H9 (cell line): ENCODE results near the gene ARHGAP5. TPM values are rescaled to one million over a fixed set of nuclear protein-coding genes. Genes with fewer than 3 reads are reported as not detected.

Source experiments
- DNase-seq: peaks from one replicate; pipeline ENCODE4 v3.0.0-alpha.2; 2017
- H2AFZ ChIP-seq: one replicate; pipeline ENCODE4 v1.6.1; 2013; ENCODE audit warnings: mild to moderate bottlenecking, low read length, control low read depth, moderate library complexity
- H2AK5ac ChIP-seq: 2 replicates; pipeline ENCODE4 v1.6.1; 2013; ENCODE audit warnings: low read length, control low read depth, mixed read lengths; ENCODE audit not compliant: insufficient read length
- H2BK120ac ChIP-seq: one replicate; pipeline ENCODE4 v1.6.1; 2013; ENCODE audit warnings: low read depth, mild to moderate bottlenecking, low read length, control low read depth, inconsistent platforms; ENCODE audit not compliant: poor library complexity, severe bottlenecking
- H2BK12ac ChIP-seq: 2 replicates; pipeline ENCODE4 v1.6.1; 2013; ENCODE audit warnings: low read length, control low read depth, mixed read lengths, low read depth; ENCODE audit not compliant: insufficient read length
- H2BK15ac ChIP-seq: 2 replicates; pipeline ENCODE4 v1.6.1; 2013; ENCODE audit warnings: low read depth, low read length, control low read depth
- H2BK20ac ChIP-seq: one replicate; pipeline ENCODE4 v1.6.1; 2013; ENCODE audit warnings: low read depth, mild to moderate bottlenecking, low read length, control low read depth, inconsistent platforms; ENCODE audit not compliant: poor library complexity, severe bottlenecking
- H2BK5ac ChIP-seq: 2 replicates; pipeline ENCODE4 v1.6.1; 2013; ENCODE audit warnings: low read length, control low read depth, mixed read lengths; ENCODE audit not compliant: insufficient read length
- H3K14ac ChIP-seq: 2 replicates; pipeline ENCODE4 v1.6.1; 2013; ENCODE audit warnings: low read length, control low read depth; ENCODE audit not compliant: insufficient read depth
- H3K18ac ChIP-seq: 2 replicates; pipeline ENCODE4 v1.6.1; 2013; ENCODE audit warnings: low read depth, mild to moderate bottlenecking, mixed read lengths, low read length, control low read depth; ENCODE audit not compliant: insufficient read length
- H3K23ac ChIP-seq: 2 replicates; pipeline ENCODE4 v1.6.1; 2013; ENCODE audit warnings: low read length, control low read depth, mixed read lengths, low read depth; ENCODE audit not compliant: insufficient read length
- H3K23me2 ChIP-seq: 2 replicates; pipeline ENCODE4 v1.6.1; 2013; ENCODE audit warnings: low read depth, mild to moderate bottlenecking, mixed read lengths, low read length, control low read depth; ENCODE audit not compliant: insufficient read length, poor library complexity, severe bottlenecking
- H3K27ac ChIP-seq: 2 replicates; pipeline ENCODE4 v1.5.1; 2013; ENCODE audit warnings: low read length, control low read depth, mixed read lengths, low read depth; ENCODE audit not compliant: insufficient read length
- H3K27me3 ChIP-seq: 2 replicates; pipeline ENCODE4 v1.6.1; 2013; ENCODE audit warnings: low read length, control low read depth, inconsistent platforms; ENCODE audit not compliant: insufficient read depth
- H3K4ac ChIP-seq: 2 replicates; pipeline ENCODE4 v1.6.1; 2013; ENCODE audit warnings: low read depth, mild to moderate bottlenecking, control low read depth, inconsistent platforms, low read length, moderate library complexity
- H3K4me1 ChIP-seq: 2 replicates; pipeline ENCODE4 v1.6.1; 2013; ENCODE audit warnings: low read length, control low read depth, inconsistent platforms; ENCODE audit not compliant: insufficient read depth
- H3K4me2 ChIP-seq: 2 replicates; pipeline ENCODE4 v1.6.1; 2013; ENCODE audit warnings: low read length, control low read depth, mixed read lengths; ENCODE audit not compliant: insufficient read length, insufficient read depth
- H3K56ac ChIP-seq: 2 replicates; pipeline ENCODE4 v1.6.1; 2013; ENCODE audit warnings: low read depth, mild to moderate bottlenecking, mixed read lengths, low read length, control low read depth; ENCODE audit not compliant: insufficient read length
- H3K79me1 ChIP-seq: 2 replicates; pipeline ENCODE4 v1.6.1; 2013; ENCODE audit warnings: low read depth, mild to moderate bottlenecking, moderate library complexity, low read length, control low read depth, inconsistent platforms; ENCODE audit not compliant: insufficient read depth, poor library complexity, severe bottlenecking
- H3K79me2 ChIP-seq: 2 replicates; pipeline ENCODE4 v1.6.1; 2013; ENCODE audit warnings: low read length, control low read depth, inconsistent platforms; ENCODE audit not compliant: insufficient read depth
- H3K9ac ChIP-seq: 2 replicates; pipeline ENCODE4 v1.6.1; 2013; ENCODE audit warnings: low read length, control low read depth, mixed read lengths; ENCODE audit not compliant: insufficient read length; ENCODE audit errors: extremely low read depth
- H3K9me3 ChIP-seq: one replicate; pipeline ENCODE4 v1.6.1; 2013; ENCODE audit warnings: low read depth, low read length, inconsistent platforms; ENCODE audit not compliant: control insufficient read depth
- H3T11ph ChIP-seq: one replicate; pipeline ENCODE4 v1.6.1; 2013; ENCODE audit warnings: mild to moderate bottlenecking, low read length, control low read depth, inconsistent platforms
- H4K20me1 ChIP-seq: one replicate; pipeline ENCODE4 v1.6.1; 2013; ENCODE audit not compliant: control insufficient read depth, insufficient read length, insufficient read depth
- H4K5ac ChIP-seq: 2 replicates; pipeline ENCODE4 v1.6.1; 2013; ENCODE audit warnings: low read depth, mild to moderate bottlenecking, mixed read lengths, low read length, control low read depth; ENCODE audit not compliant: insufficient read length
- H4K8ac ChIP-seq: replicated peaks from 2 replicates; pipeline ENCODE4 v1.6.1; 2013; ENCODE audit warnings: low read length, control low read depth, mixed read lengths, low read depth; ENCODE audit not compliant: insufficient read length
- H4K91ac ChIP-seq: 2 replicates; pipeline ENCODE4 v1.6.1; 2013; ENCODE audit warnings: low read depth, mild to moderate bottlenecking, moderate library complexity, mixed read lengths, low read length, control low read depth; ENCODE audit not compliant: insufficient read length
- H3K27ac Mint-ChIP-seq, 3 experiments: 2 replicates in 2 of 3; 3 replicates in 1 of 3; pipeline ENCODE4 v1.8.0; 2020 to 2021; ENCODE audit warnings: mixed read lengths in 3 of 3, mild to moderate bottlenecking in 1 of 3, moderate library complexity in 1 of 3
- H3K27me3 Mint-ChIP-seq: 2 replicates; pipeline ENCODE4 v1.8.0; 2021; ENCODE audit warnings: low read depth, mild to moderate bottlenecking, moderate library complexity, mixed read lengths
- H3K36me3 Mint-ChIP-seq, 3 experiments: 2 replicates in 2 of 3; 3 replicates in 1 of 3; pipeline ENCODE4 v1.8.0; 2020 to 2021; ENCODE audit warnings: low read depth in 3 of 3, mixed read lengths in 3 of 3; ENCODE audit not compliant: insufficient read depth in 1 of 3
- H3K4me1 Mint-ChIP-seq, 2 experiments: 2 replicates each; pipeline ENCODE4 v1.8.0; 2020; ENCODE audit warnings: mixed read lengths in 2 of 2
- H3K4me3 Mint-ChIP-seq, 2 experiments: 2 replicates in 1 of 2; 3 replicates in 1 of 2; pipeline ENCODE4 v1.8.0; 2020 to 2021; ENCODE audit warnings: mild to moderate bottlenecking in 2 of 2, mixed read lengths in 2 of 2, moderate library complexity in 1 of 2
- H3K9me3 Mint-ChIP-seq, 2 experiments: 2 replicates in 1 of 2; 3 replicates in 1 of 2; pipeline ENCODE4 v1.8.0; 2020; ENCODE audit warnings: mild to moderate bottlenecking in 2 of 2, mixed read lengths in 2 of 2, moderate library complexity in 1 of 2
- WGBS: extraction: QIAGEN DNeasy Blood & Tissue Kit; methylation state at CpG from one replicate; pipeline ENCODE4 v1.1.7; 2013; ENCODE audit warnings: missing lambda C conversion rate, low lambda C conversion rate, mixed read lengths; ENCODE audit not compliant: insufficient read length; ENCODE audit errors: extremely low coverage; 5-methylcytosine and 5-hydroxymethylcytosine counted together
- total RNA-seq: library from RNA; stranded (reverse); gene quantifications from 2 replicates; pipeline ENCODE4 v1.2.1, GENCODE V29; 2021
- TF ChIP-seq, protein P1 (sequence below): fragments of 200-600 bp; sonication (generic); conservative IDR thresholded peaks from 3 replicates; pipeline ENCODE4 v1.8.0; 2021; ENCODE audit warnings: antibody characterized with exemption, mild to moderate bottlenecking

Gene ARHGAP5
- total RNA-seq, 1 experiment from 2014 or later, result 73.8 TPM

DNA sequence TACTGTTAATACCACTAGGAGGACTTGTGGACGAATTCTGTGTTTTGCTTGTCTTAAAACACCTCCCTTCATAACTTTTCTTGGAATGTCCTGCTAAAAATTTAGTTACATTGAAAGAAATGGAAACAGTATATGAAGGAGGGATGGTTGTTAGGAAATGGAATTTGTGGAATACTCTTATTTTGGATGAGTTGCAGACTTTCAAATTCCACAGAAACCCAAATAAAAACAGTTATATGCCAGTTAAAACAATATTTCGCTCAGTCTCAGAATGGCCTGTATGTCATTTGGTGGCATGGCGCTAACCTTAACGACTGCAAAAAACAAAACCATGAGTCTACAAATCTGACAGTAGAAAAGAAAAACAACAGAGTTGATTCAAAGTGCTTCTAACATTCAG is 12.2 kb upstream of the ARHGAP5 start:
- H4K20me1 ChIP-seq, result no peaks in the 10 kb centered on the region
- no peak overlapping the region for H3K27ac Mint-ChIP-seq
- H3K4me1 Mint-ChIP-seq, result peaks cover under 1 to 2% of the 10 kb centered on the region in 2 experiments; a peak in 3 of 4 replicates

More for the DNA sequence above, 12.2 kb upstream of the ARHGAP5 start:
- no peak overlapping the region for H3K4me3 Mint-ChIP-seq
- Histone ChIP-seq H3K4me2 (no peak overlapping the region), H3K27me3 (no peaks in the 10 kb centered on the region), H2BK20ac (no peak overlapping the region), H3K9ac (no peak overlapping the region), H2AK5ac (no peak overlapping the region), H4K5ac (no peak overlapping the region), H3K23ac (no peak overlapping the region), H2BK5ac (no peak overlapping the region), H3K56ac (no peak overlapping the region), H2BK120ac (no peak overlapping the region), H4K91ac (no peak overlapping the region), H3K4me1 (no peaks in the 10 kb centered on the region), H3T11ph (no peak overlapping the region), H2BK12ac (no peak overlapping the region), H3K9me3 (no peaks in the 10 kb centered on the region), H3K18ac (no peak overlapping the region), H3K79me1 (no peaks in the 10 kb centered on the region), H4K8ac (no peak overlapping the region), H2AFZ (no peak overlapping the region), H3K27ac (no peak overlapping the region), H3K79me2 (no peaks in the 10 kb centered on the region), H3K23me2 (no peaks in the 10 kb centered on the region), H2BK15ac (no peak overlapping the region), H3K4ac (no peak overlapping the region), H3K14ac (no peak overlapping the region)
- no peak for DNase-seq
- no peaks in the 10 kb centered on the region for H3K36me3 Mint-ChIP-seq
- no peaks in the 10 kb centered on the region for H3K27me3 Mint-ChIP-seq
- WGBS, result no CpG with 5 or more reads among the region's 4 CpGs
- peaks cover 0 to 3% of the 10 kb centered on the region in 2 experiments; a peak in 1 of 5 replicates for H3K9me3 Mint-ChIP-seq
- TF ChIP-seq, protein P1, sequence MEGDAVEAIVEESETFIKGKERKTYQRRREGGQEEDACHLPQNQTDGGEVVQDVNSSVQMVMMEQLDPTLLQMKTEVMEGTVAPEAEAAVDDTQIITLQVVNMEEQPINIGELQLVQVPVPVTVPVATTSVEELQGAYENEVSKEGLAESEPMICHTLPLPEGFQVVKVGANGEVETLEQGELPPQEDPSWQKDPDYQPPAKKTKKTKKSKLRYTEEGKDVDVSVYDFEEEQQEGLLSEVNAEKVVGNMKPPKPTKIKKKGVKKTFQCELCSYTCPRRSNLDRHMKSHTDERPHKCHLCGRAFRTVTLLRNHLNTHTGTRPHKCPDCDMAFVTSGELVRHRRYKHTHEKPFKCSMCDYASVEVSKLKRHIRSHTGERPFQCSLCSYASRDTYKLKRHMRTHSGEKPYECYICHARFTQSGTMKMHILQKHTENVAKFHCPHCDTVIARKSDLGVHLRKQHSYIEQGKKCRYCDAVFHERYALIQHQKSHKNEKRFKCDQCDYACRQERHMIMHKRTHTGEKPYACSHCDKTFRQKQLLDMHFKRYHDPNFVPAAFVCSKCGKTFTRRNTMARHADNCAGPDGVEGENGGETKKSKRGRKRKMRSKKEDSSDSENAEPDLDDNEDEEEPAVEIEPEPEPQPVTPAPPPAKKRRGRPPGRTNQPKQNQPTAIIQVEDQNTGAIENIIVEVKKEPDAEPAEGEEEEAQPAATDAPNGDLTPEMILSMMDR, result no peak
